ENCODE results near the gene PPP1R10. TPM values are rescaled to one million over a fixed set of nuclear protein-coding genes. Genes with fewer than 3 reads are reported as not detected.

Gene PPP1R10
- total and polyA plus RNA-seq, 4 donors, result 21.5 to 73.4 (median 29.5) TPM

DNA sequence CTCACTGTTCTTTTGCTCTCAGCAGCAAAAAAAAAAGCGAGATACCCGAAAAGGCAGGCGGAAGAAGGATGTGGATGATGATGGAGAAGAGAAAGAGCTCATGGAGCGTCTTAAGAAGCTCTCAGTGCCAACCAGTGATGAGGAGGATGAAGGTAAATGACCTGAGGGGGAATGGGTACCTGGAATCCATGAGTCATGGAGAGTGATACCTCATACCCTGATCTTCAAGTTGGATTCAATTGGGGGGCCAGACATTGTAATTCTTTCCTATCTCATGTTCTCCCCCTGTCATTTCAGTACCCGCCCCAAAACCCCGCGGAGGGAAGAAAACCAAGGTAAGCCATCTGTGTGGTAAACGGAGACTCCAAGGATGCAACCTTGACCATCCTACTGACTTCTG lies 39.0 kb downstream of the PPP1R10 start:
- ATAC-seq (ENCODE audit: insufficient read depth, low FRiP score), result no peak
- H3K4me3 ChIP-seq, result no peak overlapping the region
- no peak overlapping the region for H3K9ac ChIP-seq (ENCODE audit: insufficient read depth in 1 of 2, low read length in 2 of 2)

GRCh38 chr6:30573113-30573512 lies 43.9 kb downstream of the PPP1R10 start:
- no peak overlapping the region for H3K4me3 ChIP-seq
- ATAC-seq (ENCODE audit: insufficient read depth, low FRiP score) (no peak), DNase-seq (no peak)
- WGBS, 2 donors, result 57 to 63% methylated on average over 4 of the region's 4 CpGs
- no peak overlapping the region for H3K9ac ChIP-seq (ENCODE audit: insufficient read depth in 1 of 2, low read length in 2 of 2)
- H3K9me3 ChIP-seq (ENCODE audit: control insufficient read depth in 4 of 4, insufficient read depth in 3 of 4, low read length in 3 of 4), result no peaks in the 10 kb centered on the region
- peaks cover 4 to 26% (median 5%) of the 10 kb centered on the region in 5 donors for H3K4me1 ChIP-seq (ENCODE audit: control insufficient read depth in 5 of 5, insufficient read depth in 5 of 5, low read length in 5 of 5)
- TF ChIP-seq, protein P1, sequence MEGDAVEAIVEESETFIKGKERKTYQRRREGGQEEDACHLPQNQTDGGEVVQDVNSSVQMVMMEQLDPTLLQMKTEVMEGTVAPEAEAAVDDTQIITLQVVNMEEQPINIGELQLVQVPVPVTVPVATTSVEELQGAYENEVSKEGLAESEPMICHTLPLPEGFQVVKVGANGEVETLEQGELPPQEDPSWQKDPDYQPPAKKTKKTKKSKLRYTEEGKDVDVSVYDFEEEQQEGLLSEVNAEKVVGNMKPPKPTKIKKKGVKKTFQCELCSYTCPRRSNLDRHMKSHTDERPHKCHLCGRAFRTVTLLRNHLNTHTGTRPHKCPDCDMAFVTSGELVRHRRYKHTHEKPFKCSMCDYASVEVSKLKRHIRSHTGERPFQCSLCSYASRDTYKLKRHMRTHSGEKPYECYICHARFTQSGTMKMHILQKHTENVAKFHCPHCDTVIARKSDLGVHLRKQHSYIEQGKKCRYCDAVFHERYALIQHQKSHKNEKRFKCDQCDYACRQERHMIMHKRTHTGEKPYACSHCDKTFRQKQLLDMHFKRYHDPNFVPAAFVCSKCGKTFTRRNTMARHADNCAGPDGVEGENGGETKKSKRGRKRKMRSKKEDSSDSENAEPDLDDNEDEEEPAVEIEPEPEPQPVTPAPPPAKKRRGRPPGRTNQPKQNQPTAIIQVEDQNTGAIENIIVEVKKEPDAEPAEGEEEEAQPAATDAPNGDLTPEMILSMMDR (IDR thresholded peaks at IDR 0.05; ENCODE audit: control extremely low read depth, extremely low read depth), result no peak
- no peak overlapping the region for H3K27ac ChIP-seq (ENCODE audit: low read depth in 1 of 2, low read length in 1 of 2)
- H3K36me3 ChIP-seq (ENCODE audit: control insufficient read depth in 4 of 4, insufficient read depth in 4 of 4, low read length in 4 of 4), result peaks cover 7 to 16% (median 12%) of the 10 kb centered on the region in 4 donors
- no peaks in the 10 kb centered on the region for H3K27me3 ChIP-seq (ENCODE audit: control insufficient read depth in 3 of 3, insufficient read depth in 3 of 3, low read length in 2 of 3)

More for the DNA sequence above, 39.0 kb downstream of the PPP1R10 start:
- Histone ChIP-seq H3K9me3 (ENCODE audit: control insufficient read depth in 4 of 4, insufficient read depth in 3 of 4, low read length in 3 of 4) (no peaks in the 10 kb centered on the region), H3K36me3 (ENCODE audit: control insufficient read depth in 4 of 4, insufficient read depth in 4 of 4, low read length in 4 of 4) (peaks cover 31 to 50% (median 38%) of the 10 kb centered on the region in 4 donors), H3K4me1 (ENCODE audit: control insufficient read depth in 5 of 5, insufficient read depth in 5 of 5, low read length in 5 of 5) (peaks cover 0 to 3% (median 0%) of the 10 kb centered on the region in 5 donors), H3K27ac (ENCODE audit: low read depth in 1 of 2, low read length in 1 of 2) (no peak overlapping the region), H3K27me3 (ENCODE audit: control insufficient read depth in 3 of 3, insufficient read depth in 3 of 3, low read length in 2 of 3) (no peaks in the 10 kb centered on the region)
- TF ChIP-seq, protein P1 (IDR thresholded peaks at IDR 0.05; ENCODE audit: control extremely low read depth, extremely low read depth), result no peak
- DNase-seq, result no peak
- WGBS, 2 donors, result 97 to 98% methylated on average over 8 of the region's 8 CpGs

GRCh38 chr6:30572148-30572547 lies 44.9 kb downstream of the PPP1R10 start:
- Histone ChIP-seq H3K4me3 (no peak overlapping the region), H3K27me3 (ENCODE audit: control insufficient read depth in 3 of 3, insufficient read depth in 3 of 3, low read length in 2 of 3) (no peaks in the 10 kb centered on the region), H3K36me3 (ENCODE audit: control insufficient read depth in 4 of 4, insufficient read depth in 4 of 4, low read length in 4 of 4) (peaks cover 0 to 7% (median 3%) of the 10 kb centered on the region in 4 donors), H3K9ac (ENCODE audit: insufficient read depth in 1 of 2, low read length in 2 of 2) (peak overlapping the region in 1 of 2 donors; percentile 26), H3K9me3 (ENCODE audit: control insufficient read depth in 4 of 4, insufficient read depth in 3 of 4, low read length in 3 of 4) (no peaks in the 10 kb centered on the region), H3K27ac (ENCODE audit: low read depth in 1 of 2, low read length in 1 of 2) (no peak overlapping the region), H3K4me1 (ENCODE audit: control insufficient read depth in 5 of 5, insufficient read depth in 5 of 5, low read length in 5 of 5) (peaks cover 4 to 26% (median 5%) of the 10 kb centered on the region in 5 donors)
- DNase-seq (no peak), ATAC-seq (ENCODE audit: insufficient read depth, low FRiP score) (no peak)
- TF ChIP-seq, protein P1 (IDR thresholded peaks at IDR 0.05; ENCODE audit: control extremely low read depth, extremely low read depth), result no peak

DNA sequence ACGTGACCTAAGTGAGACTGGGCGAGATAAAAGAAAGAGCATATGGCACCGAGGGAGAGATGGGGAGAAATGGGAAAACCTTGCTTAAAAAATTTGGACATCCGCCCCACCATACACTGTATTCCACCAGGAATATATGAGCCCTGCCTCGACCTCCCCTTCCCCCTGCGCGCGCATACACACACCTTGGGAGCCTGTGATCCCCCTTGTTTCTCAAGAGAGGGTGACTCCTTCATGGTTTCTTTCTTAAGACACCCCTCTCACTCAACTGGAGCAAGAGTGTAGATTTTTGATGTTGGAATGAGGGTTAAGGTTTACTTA lies 45.3 kb downstream of the PPP1R10 start:
- Histone ChIP-seq H3K9me3 (ENCODE audit: control insufficient read depth in 4 of 4, insufficient read depth in 3 of 4, low read length in 3 of 4) (no peaks in the 10 kb centered on the region), H3K27me3 (ENCODE audit: control insufficient read depth in 3 of 3, insufficient read depth in 3 of 3, low read length in 2 of 3) (no peaks in the 10 kb centered on the region), H3K27ac (ENCODE audit: low read depth in 1 of 2, low read length in 1 of 2) (peak overlapping the region; percentile 87 to 94), H3K36me3 (ENCODE audit: control insufficient read depth in 4 of 4, insufficient read depth in 4 of 4, low read length in 4 of 4) (peaks cover 0 to 6% (median 1%) of the 10 kb centered on the region in 4 donors), H3K4me1 (ENCODE audit: control insufficient read depth in 5 of 5, insufficient read depth in 5 of 5, low read length in 5 of 5) (peaks cover 4 to 26% (median 5%) of the 10 kb centered on the region in 5 donors), H3K9ac (ENCODE audit: insufficient read depth in 1 of 2, low read length in 2 of 2) (peak overlapping the region in 1 of 2 donors; percentile 26), H3K4me3 (peak overlapping the region; percentile 84)
- DNase-seq (no peak), ATAC-seq (ENCODE audit: insufficient read depth, low FRiP score) (no peak)
- WGBS, 2 donors, result 1% methylated on average over 8 of the region's 8 CpGs
- TF ChIP-seq, protein P1 (IDR thresholded peaks at IDR 0.05; ENCODE audit: control extremely low read depth, extremely low read depth), result no peak

Measured in lung (tissue), 12 donors.